ENCODE data around the gene SORCS3.

Gene SORCS3

GRCh38 chr10:105042906-105043552 lies 401.9 kb downstream of the SORCS3 start:
- H3K9me3 Mint-ChIP-seq, result peaks cover 15% of the 10 kb centered on the region
- ATAC-seq (replicated peaks; ENCODE audit: extremely low read depth, poor library complexity, severe bottlenecking) (no peak), DNase-seq (ENCODE audit: low spot score in 2 of 2) (no peak)
- no peaks in the 10 kb centered on the region for H3K4me1 Mint-ChIP-seq
- H3K27ac Mint-ChIP-seq (ENCODE audit: low read depth), result no peak overlapping the region
- no peaks in the 10 kb centered on the region for H3K27me3 Mint-ChIP-seq
- H3K4me3 Mint-ChIP-seq, result no peak overlapping the region
- H3K36me3 Mint-ChIP-seq (ENCODE audit: insufficient read depth), result no peaks in the 10 kb centered on the region

DNA sequence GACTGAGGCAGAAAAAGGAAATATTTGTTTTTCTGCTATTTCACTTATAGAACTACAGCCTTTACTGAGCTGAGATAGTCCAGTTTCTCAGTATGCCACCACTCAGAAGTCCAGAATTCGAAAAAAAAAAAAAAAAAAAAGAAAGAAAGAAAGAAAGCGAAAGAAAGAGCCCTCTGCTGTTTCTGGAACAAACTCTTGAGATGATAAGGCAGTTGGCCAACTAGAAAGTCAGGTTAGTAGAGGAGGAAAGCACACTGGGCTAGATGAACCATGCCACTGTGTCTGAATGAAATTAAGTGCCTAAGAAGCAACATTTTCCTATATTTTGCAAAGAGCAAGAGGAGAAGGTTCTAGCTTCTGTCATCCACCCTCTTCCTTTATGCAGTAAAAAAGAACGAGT lies 403.8 kb downstream of the SORCS3 start:
- ATAC-seq (replicated peaks; ENCODE audit: extremely low read depth, poor library complexity, severe bottlenecking), result no peak
- Mint-ChIP-seq H3K27me3 (no peaks in the 10 kb centered on the region), H3K27ac (ENCODE audit: low read depth) (no peak overlapping the region), H3K4me1 (no peaks in the 10 kb centered on the region), H3K36me3 (ENCODE audit: insufficient read depth) (no peaks in the 10 kb centered on the region), H3K4me3 (no peak overlapping the region), H3K9me3 (peaks cover 15% of the 10 kb centered on the region)
- DNase-seq (ENCODE audit: low spot score in 2 of 2), result no peak

DNA sequence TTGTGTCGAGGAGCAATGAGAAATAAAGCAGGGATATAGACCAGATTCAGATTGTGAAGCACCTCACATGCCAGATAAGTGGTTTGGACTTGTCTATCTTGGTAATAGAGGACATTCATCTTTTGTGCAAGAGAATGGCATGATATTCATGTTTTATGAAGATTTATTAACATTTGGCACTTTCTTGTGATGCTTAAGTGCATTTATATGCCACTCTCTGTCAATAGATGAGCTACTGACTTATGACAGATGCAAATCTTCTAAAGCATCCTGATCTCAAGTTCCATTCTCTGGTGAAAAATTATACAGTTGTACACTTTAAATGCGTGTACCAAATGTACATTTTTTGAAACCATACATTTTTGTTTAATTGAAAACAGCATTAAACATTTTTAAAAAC lies 415.3 kb downstream of the SORCS3 start:
- Mint-ChIP-seq H3K4me3 (no peak overlapping the region), H3K4me1 (no peaks in the 10 kb centered on the region), H3K27ac (ENCODE audit: low read depth) (no peak overlapping the region), H3K27me3 (no peaks in the 10 kb centered on the region), H3K9me3 (peaks cover 25% of the 10 kb centered on the region), H3K36me3 (ENCODE audit: insufficient read depth) (no peaks in the 10 kb centered on the region)
- DNase-seq (ENCODE audit: low spot score in 2 of 2), result no peak
- no peak for ATAC-seq (replicated peaks; ENCODE audit: extremely low read depth, poor library complexity, severe bottlenecking)

- no peaks in the 10 kb centered on the region for H3K36me3 Mint-ChIP-seq (ENCODE audit: insufficient read depth)
- no peaks in the 10 kb centered on the region for H3K27me3 Mint-ChIP-seq
- no peak for DNase-seq (ENCODE audit: low spot score in 2 of 2)
- ATAC-seq (replicated peaks; ENCODE audit: extremely low read depth, poor library complexity, severe bottlenecking), result no peak
- no peak overlapping the region for H3K27ac Mint-ChIP-seq (ENCODE audit: low read depth)
- no peak overlapping the region for H3K4me3 Mint-ChIP-seq
- H3K4me1 Mint-ChIP-seq, result no peaks in the 10 kb centered on the region
- peaks cover 14% of the 10 kb centered on the region for H3K9me3 Mint-ChIP-seq
Observed at GRCh38 chr10:105062951-105063350, 421.9 kb downstream of the SORCS3 start.

- DNase-seq (ENCODE audit: low spot score in 2 of 2), result no peak
- Mint-ChIP-seq H3K27me3 (no peaks in the 10 kb centered on the region), H3K9me3 (peaks cover 14% of the 10 kb centered on the region), H3K36me3 (ENCODE audit: insufficient read depth) (no peaks in the 10 kb centered on the region), H3K27ac (ENCODE audit: low read depth) (no peak overlapping the region), H3K4me3 (no peak overlapping the region), H3K4me1 (no peaks in the 10 kb centered on the region)
- no peak for ATAC-seq (replicated peaks; ENCODE audit: extremely low read depth, poor library complexity, severe bottlenecking)
Observed at GRCh38 chr10:105063796-105064195, 422.7 kb downstream of the SORCS3 start.

DNA sequence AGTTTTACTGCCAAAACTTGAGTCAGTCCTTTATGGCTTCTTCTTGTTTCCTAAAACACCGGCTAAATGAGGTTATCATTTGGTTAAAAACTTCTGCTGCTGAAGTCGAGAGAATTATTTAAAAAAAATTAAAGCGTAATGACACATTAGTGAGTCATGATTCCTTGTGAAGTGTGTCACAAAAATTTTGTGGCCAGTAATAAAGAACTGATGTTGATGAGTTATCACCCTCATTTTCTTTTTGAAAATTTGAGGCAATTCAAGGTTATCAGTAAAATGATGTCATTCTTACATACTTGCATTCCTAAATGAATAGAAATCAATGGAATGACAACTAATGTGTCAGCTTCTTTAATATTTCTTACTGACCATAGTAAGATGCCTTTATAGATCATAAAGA lies 427.4 kb downstream of the SORCS3 start:
- peaks cover 10% of the 10 kb centered on the region for H3K9me3 Mint-ChIP-seq
- no peaks in the 10 kb centered on the region for H3K4me1 Mint-ChIP-seq
- ATAC-seq (replicated peaks; ENCODE audit: extremely low read depth, poor library complexity, severe bottlenecking) (no peak), DNase-seq (ENCODE audit: low spot score in 2 of 2) (no peak)
- H3K4me3 Mint-ChIP-seq, result no peak overlapping the region
- H3K27ac Mint-ChIP-seq (ENCODE audit: low read depth), result no peak overlapping the region
- peaks cover 1% of the 10 kb centered on the region for H3K36me3 Mint-ChIP-seq (ENCODE audit: insufficient read depth)
- no peaks in the 10 kb centered on the region for H3K27me3 Mint-ChIP-seq

DNA sequence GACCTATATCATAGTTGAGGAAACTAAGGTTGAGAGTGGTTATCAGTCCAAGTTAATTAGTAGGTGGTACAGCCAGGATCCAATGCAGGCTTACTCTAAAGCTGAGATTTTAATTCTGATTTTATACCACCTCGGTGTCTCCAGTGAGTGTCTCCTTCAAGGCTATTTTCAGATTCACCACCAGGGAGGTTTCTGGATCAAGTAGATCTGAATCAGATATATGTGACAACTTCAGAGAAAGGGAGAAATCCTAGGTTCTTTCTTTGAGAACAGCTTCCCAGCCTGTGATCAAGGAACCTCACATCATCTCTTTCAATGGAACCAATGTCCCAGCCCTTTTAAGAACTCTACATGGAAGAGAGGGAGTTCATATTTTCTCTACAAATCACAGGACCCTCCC lies 429.2 kb downstream of the SORCS3 start:
- ATAC-seq (replicated peaks; ENCODE audit: extremely low read depth, poor library complexity, severe bottlenecking) (no peak), DNase-seq (ENCODE audit: low spot score in 2 of 2) (no peak)
- Mint-ChIP-seq H3K9me3 (peaks cover 10% of the 10 kb centered on the region), H3K27ac (ENCODE audit: low read depth) (no peak overlapping the region), H3K27me3 (no peaks in the 10 kb centered on the region), H3K4me1 (no peaks in the 10 kb centered on the region), H3K4me3 (no peak overlapping the region), H3K36me3 (ENCODE audit: insufficient read depth) (peaks cover 1% of the 10 kb centered on the region)

- DNase-seq (ENCODE audit: low spot score in 2 of 2) (no peak), ATAC-seq (replicated peaks; ENCODE audit: extremely low read depth, poor library complexity, severe bottlenecking) (no peak)
- Mint-ChIP-seq H3K4me3 (no peak overlapping the region), H3K27ac (ENCODE audit: low read depth) (no peak overlapping the region), H3K9me3 (peaks cover 10% of the 10 kb centered on the region), H3K36me3 (ENCODE audit: insufficient read depth) (peaks cover 1% of the 10 kb centered on the region), H3K4me1 (no peaks in the 10 kb centered on the region), H3K27me3 (no peaks in the 10 kb centered on the region)
Observed at GRCh38 chr10:105070952-105071351, 429.9 kb downstream of the SORCS3 start.

DNA sequence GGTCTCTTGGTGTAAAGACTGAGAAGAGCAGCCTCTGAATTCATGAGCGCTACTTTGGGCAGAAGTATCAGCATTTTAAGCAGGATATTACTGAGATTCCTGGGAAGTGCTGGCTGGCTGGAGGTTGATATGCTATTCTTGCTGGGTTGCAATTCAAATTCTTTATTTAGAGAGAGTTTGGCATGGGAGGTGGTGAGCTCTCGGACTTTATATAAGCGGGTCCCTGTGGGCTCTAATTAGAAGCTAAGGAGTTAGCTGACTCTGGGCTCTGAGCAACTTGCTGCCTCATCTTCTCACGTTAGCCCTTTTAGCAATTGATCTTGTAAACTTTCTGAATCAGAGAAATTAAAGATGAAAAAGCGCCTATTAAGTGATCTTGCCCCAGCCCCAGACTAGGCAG lies 430.9 kb downstream of the SORCS3 start:
- Mint-ChIP-seq H3K27me3 (no peaks in the 10 kb centered on the region), H3K4me1 (no peaks in the 10 kb centered on the region), H3K4me3 (no peak overlapping the region), H3K9me3 (peaks cover 10% of the 10 kb centered on the region), H3K27ac (ENCODE audit: low read depth) (no peak overlapping the region), H3K36me3 (ENCODE audit: insufficient read depth) (peaks cover 1% of the 10 kb centered on the region)
- ATAC-seq (replicated peaks; ENCODE audit: extremely low read depth, poor library complexity, severe bottlenecking) (no peak), DNase-seq (ENCODE audit: low spot score in 2 of 2) (no peak)

DNA sequence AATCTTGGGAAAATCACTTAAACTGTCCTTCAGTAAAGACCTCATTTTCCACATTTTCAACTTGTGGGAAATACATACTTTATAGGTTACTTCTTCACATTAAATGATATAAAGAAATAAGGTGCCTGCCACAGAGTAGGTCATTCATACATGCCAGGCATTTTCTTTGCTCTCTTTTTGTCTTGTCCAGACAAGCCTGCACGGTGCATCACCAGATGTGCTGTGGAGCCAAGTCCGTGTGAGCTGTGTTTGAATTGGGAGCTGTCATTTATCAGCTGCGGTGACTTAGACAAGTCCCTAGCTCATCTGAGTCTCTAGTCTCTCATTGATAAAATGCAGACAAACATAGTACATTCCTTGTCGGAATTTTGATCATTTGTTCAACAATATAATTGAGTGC lies 432.9 kb downstream of the SORCS3 start:
- Mint-ChIP-seq H3K4me1 (no peaks in the 10 kb centered on the region), H3K4me3 (no peak overlapping the region), H3K36me3 (ENCODE audit: insufficient read depth) (peaks cover 1% of the 10 kb centered on the region), H3K27me3 (no peaks in the 10 kb centered on the region), H3K9me3 (peaks cover 10% of the 10 kb centered on the region), H3K27ac (ENCODE audit: low read depth) (no peak overlapping the region)
- DNase-seq (ENCODE audit: low spot score in 2 of 2) (no peak), ATAC-seq (replicated peaks; ENCODE audit: extremely low read depth, poor library complexity, severe bottlenecking) (no peak)

DNA sequence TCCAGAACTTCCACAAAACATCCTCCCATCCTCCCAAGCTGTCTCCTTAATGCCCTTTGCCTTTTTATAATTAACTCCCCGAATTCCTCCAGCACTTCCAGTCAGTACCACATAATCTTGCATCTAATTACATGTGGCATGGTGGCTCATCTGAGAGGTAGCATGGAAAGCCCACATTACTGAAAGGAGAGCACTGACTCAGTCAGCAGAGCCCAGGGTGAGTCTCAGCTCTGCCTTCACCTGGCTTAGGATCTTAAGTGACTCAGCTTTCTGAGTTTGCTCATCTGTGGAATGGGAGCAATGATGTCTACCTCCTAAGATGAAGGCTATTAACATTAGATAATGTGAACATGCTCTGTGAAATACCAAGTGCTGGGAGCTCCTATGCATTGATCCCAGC lies 433.9 kb downstream of the SORCS3 start:
- peaks cover 6% of the 10 kb centered on the region for H3K9me3 Mint-ChIP-seq
- ATAC-seq (replicated peaks; ENCODE audit: extremely low read depth, poor library complexity, severe bottlenecking) (no peak), DNase-seq (ENCODE audit: low spot score in 2 of 2) (no peak)
- H3K4me1 Mint-ChIP-seq, result no peaks in the 10 kb centered on the region
- peaks cover 1% of the 10 kb centered on the region for H3K36me3 Mint-ChIP-seq (ENCODE audit: insufficient read depth)
- H3K27ac Mint-ChIP-seq (ENCODE audit: low read depth), result no peak overlapping the region
- no peaks in the 10 kb centered on the region for H3K27me3 Mint-ChIP-seq
- no peak overlapping the region for H3K4me3 Mint-ChIP-seq

DNA sequence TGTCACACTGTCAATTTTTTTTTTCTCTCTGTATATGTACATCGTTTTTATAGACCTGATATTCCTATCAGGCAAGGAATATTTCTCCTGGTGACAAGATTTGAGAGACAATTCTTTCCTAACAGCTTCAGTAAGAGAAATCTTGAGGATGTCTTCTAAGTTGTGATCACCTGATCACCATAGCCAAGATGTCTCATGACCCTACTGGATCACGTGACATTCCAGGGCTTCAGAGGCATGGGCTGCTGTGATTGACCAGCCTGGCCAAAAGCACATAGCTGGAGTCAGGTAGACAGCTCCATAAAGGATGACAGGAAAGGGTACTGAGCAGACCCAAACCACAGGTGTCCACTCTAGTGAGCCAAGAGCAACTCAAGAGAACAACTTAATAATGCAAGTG lies 444.9 kb downstream of the SORCS3 start:
- Mint-ChIP-seq H3K27ac (ENCODE audit: low read depth) (no peak overlapping the region), H3K4me1 (no peaks in the 10 kb centered on the region), H3K36me3 (ENCODE audit: insufficient read depth) (no peaks in the 10 kb centered on the region), H3K4me3 (no peak overlapping the region), H3K27me3 (no peaks in the 10 kb centered on the region), H3K9me3 (peaks cover 14% of the 10 kb centered on the region)
- DNase-seq (ENCODE audit: low spot score in 2 of 2) (no peak), ATAC-seq (replicated peaks; ENCODE audit: extremely low read depth, poor library complexity, severe bottlenecking) (no peak)

- Mint-ChIP-seq H3K4me1 (no peaks in the 10 kb centered on the region), H3K9me3 (no peaks in the 10 kb centered on the region), H3K36me3 (ENCODE audit: insufficient read depth) (no peaks in the 10 kb centered on the region), H3K4me3 (no peak overlapping the region), H3K27me3 (no peaks in the 10 kb centered on the region), H3K27ac (ENCODE audit: low read depth) (no peak overlapping the region)
- no peak for ATAC-seq (replicated peaks; ENCODE audit: extremely low read depth, poor library complexity, severe bottlenecking)
- DNase-seq (ENCODE audit: low spot score in 2 of 2), result no peak
Observed at GRCh38 chr10:105094048-105094447, 453.0 kb downstream of the SORCS3 start.

DNA sequence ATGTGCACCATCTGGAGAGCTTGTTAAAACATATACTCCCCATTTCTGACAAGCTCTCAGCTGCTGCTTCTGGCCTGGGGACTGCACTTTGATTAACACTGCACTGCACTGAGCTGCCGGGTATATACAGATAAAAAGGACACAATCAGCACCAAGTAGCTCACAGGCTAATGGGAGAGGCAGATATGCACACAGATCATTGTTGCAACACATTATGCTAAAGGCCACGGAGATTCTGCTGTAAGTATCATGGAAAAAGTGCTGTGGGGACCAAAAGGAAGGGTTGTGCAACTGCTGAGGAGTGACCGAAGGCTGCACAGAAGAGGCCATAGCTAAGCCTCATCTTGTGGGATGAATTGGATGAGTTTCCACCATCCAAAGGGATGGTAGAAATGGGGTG lies 455.2 kb downstream of the SORCS3 start:
- H3K36me3 Mint-ChIP-seq (ENCODE audit: insufficient read depth), result no peaks in the 10 kb centered on the region
- H3K9me3 Mint-ChIP-seq, result no peaks in the 10 kb centered on the region
- H3K27ac Mint-ChIP-seq (ENCODE audit: low read depth), result no peak overlapping the region
- no peak overlapping the region for H3K4me3 Mint-ChIP-seq
- H3K27me3 Mint-ChIP-seq, result no peaks in the 10 kb centered on the region
- no peak for ATAC-seq (replicated peaks; ENCODE audit: extremely low read depth, poor library complexity, severe bottlenecking)
- no peak for DNase-seq (ENCODE audit: low spot score in 2 of 2)
- H3K4me1 Mint-ChIP-seq, result no peaks in the 10 kb centered on the region
